ENCODE results near the gene OLIG1. TPM values are rescaled to one million over a fixed set of nuclear protein-coding genes. Genes with fewer than 3 reads are reported as not detected.

OLIG1 gene
- total and polyA plus RNA-seq, 3 donors from 2014 or later, result 3.9 to 5.1 (median 4.3) TPM

DNA sequence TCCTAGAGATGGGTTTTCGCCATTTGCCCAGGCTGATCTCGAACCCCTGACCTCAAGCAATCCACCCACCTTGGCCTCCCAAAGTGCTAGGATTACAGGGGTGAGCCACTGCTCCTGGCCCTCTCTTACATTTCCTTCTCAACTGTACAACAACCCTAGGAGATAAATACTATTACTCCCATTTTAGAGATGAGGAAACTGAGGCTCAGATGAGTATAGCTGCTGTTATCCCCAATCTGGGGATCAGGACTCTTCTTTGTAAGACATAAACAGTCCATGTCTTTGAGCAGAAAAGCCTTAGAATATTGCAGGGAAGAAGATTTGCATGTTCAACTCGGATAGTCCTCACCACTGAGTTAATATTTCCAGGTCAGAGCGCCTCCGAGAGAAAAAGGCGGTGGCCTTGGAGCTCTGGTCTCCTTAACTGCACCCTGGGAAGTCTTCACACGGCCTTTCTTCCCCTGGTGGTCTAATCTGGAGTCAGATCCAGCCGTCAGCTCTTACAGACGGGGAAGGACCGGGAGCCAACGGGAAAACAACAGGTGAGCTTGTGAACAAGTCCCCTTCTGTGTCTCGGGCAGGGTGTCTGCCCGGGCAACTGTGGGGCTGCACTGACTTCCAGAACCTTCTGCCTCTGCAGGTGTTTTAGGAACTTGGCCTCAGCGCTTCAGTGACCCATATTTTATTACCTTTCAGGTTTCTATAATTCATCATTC lies 5.9 kb upstream of the OLIG1 start:
- Histone ChIP-seq H3K4me3 (no peak overlapping the region), H3K27me3 (no peaks in the 10 kb centered on the region), H3K9me3 (no peaks in the 10 kb centered on the region), H3K36me3 (ENCODE audit: low read depth, missing control alignments) (no peaks in the 10 kb centered on the region), H3K4me1 (no peaks in the 10 kb centered on the region), H3K27ac (no peak overlapping the region)
- no peak for DNase-seq
- WGBS, 2 donors, result 44 to 53% methylated on average over 14 of the region's 14 CpGs
- TF ChIP-seq, protein P1, sequence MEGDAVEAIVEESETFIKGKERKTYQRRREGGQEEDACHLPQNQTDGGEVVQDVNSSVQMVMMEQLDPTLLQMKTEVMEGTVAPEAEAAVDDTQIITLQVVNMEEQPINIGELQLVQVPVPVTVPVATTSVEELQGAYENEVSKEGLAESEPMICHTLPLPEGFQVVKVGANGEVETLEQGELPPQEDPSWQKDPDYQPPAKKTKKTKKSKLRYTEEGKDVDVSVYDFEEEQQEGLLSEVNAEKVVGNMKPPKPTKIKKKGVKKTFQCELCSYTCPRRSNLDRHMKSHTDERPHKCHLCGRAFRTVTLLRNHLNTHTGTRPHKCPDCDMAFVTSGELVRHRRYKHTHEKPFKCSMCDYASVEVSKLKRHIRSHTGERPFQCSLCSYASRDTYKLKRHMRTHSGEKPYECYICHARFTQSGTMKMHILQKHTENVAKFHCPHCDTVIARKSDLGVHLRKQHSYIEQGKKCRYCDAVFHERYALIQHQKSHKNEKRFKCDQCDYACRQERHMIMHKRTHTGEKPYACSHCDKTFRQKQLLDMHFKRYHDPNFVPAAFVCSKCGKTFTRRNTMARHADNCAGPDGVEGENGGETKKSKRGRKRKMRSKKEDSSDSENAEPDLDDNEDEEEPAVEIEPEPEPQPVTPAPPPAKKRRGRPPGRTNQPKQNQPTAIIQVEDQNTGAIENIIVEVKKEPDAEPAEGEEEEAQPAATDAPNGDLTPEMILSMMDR (IDR thresholded peaks at IDR 0.05), result no peak
- TF ChIP-seq POLR2A (IDR thresholded peaks at IDR 0.05), result no peak
- intact Hi-C loops (cut with DNase I; ENCODE audit: low total_unique reads), result no loop called here

DNA sequence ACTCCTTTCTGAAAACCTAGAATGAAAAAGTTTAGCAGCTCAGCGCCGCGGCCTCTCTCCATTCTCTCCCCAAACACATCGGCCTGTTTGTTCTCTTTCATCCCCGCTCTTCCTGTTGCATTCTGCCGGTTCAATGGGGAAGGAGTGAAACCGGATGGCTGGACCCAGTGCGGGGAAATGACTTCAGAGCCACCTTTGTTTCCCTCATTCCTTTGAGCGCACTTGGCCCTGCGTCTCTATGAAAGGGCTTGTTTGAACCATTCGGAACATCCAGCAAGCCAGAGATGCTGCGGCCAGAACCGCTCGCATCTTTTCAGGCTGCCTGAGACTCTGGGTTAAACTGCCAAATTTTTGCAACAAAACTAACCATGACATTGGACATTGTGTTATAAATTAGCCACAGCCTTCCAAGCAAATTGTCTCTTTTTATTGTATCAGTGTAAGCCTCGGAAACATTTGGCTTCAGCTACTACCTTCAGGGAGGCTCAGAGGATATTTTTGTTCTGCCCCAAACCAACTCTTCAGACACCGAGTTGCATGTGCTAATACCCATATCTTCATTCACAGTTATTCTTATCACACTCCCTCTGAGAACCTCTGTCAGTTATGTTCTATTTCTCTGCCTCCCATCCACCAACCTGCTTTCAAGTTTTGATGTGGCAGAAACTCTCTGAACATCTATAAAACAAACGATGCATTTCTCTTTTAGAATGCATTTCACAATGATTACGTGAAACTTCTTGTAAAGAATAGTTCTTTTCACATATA lies 5.1 kb upstream of the OLIG1 start:
- no peaks in the 10 kb centered on the region for H3K27me3 ChIP-seq
- no peak overlapping the region for H3K4me3 ChIP-seq
- DNase-seq, result no peak
- H3K4me1 ChIP-seq, result no peaks in the 10 kb centered on the region
- no peaks in the 10 kb centered on the region for H3K9me3 ChIP-seq
- no peak for TF ChIP-seq POLR2A (IDR thresholded peaks at IDR 0.05)
- TF ChIP-seq, protein P1 (IDR thresholded peaks at IDR 0.05), result no peak
- intact Hi-C loops (cut with DNase I; ENCODE audit: low total_unique reads), result no loop called here
- 33 to 36% methylated on average over 18 of the region's 18 CpGs for WGBS, 2 donors
- no peaks in the 10 kb centered on the region for H3K36me3 ChIP-seq (ENCODE audit: low read depth, missing control alignments)
- no peak overlapping the region for H3K27ac ChIP-seq

DNA sequence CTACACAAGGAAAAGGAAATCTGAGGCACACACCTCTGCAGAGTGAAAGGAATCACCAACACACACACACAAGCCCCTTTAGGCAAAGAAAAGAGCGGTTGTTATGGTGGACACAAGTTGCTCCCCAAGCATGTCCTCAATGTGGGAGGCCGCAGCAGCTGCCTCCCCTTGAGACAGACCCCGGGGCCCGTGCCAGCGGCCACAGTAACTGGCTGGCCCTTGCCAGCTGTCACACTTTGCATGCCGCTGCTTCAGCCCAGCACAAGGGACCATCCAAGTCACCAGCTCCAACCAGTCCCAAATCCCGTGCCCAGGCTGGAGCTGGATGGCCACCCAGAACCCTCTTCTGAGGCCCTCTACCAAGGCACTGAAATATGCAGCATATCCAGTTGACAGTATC lies 2.9 kb upstream of the OLIG1 start:
- WGBS, 2 donors, result 83 to 94% methylated on average over 7 of the region's 7 CpGs
- Histone ChIP-seq H3K9me3 (no peaks in the 10 kb centered on the region), H3K36me3 (ENCODE audit: low read depth, missing control alignments) (no peaks in the 10 kb centered on the region), H3K4me3 (no peak overlapping the region), H3K4me1 (no peaks in the 10 kb centered on the region), H3K27ac (no peak overlapping the region), H3K27me3 (no peaks in the 10 kb centered on the region)
- no peak for TF ChIP-seq POLR2A (IDR thresholded peaks at IDR 0.05)
- TF ChIP-seq, protein P1 (IDR thresholded peaks at IDR 0.05), result no peak
- no peak for DNase-seq
- intact Hi-C loops (cut with DNase I; ENCODE audit: low total_unique reads), result no loop called here

DNA sequence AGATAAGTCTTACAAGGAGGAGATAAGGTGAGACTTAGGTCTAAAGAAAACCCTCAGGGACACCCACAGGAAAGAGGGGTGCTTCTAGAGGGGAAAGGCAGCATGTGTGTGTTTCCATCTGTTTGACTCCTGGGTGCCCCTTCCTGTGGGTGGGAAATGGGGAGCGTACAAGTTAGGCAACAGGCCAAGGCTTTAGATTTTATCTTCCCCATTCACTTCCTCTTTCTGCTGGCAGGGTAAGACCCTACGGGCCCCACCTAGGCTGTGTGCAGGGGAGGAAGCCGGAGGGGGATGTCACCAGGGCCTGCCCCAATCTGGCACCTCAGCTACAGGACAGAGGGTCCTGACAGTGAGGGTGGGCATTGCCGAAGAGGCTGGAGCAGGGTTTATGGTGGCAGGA lies 2.5 kb upstream of the OLIG1 start:
- intact Hi-C loops (cut with DNase I; ENCODE audit: low total_unique reads), result no loop called here
- no peak for TF ChIP-seq POLR2A (IDR thresholded peaks at IDR 0.05)
- TF ChIP-seq, protein P1 (IDR thresholded peaks at IDR 0.05), result no peak
- DNase-seq, result no peak
- Histone ChIP-seq H3K4me3 (no peak overlapping the region), H3K27me3 (no peaks in the 10 kb centered on the region), H3K36me3 (ENCODE audit: low read depth, missing control alignments) (no peaks in the 10 kb centered on the region), H3K4me1 (no peaks in the 10 kb centered on the region), H3K27ac (no peak overlapping the region), H3K9me3 (no peaks in the 10 kb centered on the region)
- WGBS, 2 donors, result 80 to 81% methylated on average over 1 to 4 of the region's 4 CpGs

Data from testis (tissue), 3 donors.